Measurements from ENCODE around the gene PLXDC2.

Gene PLXDC2

GRCh38 chr10:20215547-20216152 is 399.4 kb downstream of the PLXDC2 start:
- DNase-seq (ENCODE audit: low spot score): no peak
- TF ChIP-seq, protein P1, sequence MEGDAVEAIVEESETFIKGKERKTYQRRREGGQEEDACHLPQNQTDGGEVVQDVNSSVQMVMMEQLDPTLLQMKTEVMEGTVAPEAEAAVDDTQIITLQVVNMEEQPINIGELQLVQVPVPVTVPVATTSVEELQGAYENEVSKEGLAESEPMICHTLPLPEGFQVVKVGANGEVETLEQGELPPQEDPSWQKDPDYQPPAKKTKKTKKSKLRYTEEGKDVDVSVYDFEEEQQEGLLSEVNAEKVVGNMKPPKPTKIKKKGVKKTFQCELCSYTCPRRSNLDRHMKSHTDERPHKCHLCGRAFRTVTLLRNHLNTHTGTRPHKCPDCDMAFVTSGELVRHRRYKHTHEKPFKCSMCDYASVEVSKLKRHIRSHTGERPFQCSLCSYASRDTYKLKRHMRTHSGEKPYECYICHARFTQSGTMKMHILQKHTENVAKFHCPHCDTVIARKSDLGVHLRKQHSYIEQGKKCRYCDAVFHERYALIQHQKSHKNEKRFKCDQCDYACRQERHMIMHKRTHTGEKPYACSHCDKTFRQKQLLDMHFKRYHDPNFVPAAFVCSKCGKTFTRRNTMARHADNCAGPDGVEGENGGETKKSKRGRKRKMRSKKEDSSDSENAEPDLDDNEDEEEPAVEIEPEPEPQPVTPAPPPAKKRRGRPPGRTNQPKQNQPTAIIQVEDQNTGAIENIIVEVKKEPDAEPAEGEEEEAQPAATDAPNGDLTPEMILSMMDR (IDR thresholded peaks at IDR 0.05; ENCODE audit: extremely low read depth, missing control alignments): no peak

DNA sequence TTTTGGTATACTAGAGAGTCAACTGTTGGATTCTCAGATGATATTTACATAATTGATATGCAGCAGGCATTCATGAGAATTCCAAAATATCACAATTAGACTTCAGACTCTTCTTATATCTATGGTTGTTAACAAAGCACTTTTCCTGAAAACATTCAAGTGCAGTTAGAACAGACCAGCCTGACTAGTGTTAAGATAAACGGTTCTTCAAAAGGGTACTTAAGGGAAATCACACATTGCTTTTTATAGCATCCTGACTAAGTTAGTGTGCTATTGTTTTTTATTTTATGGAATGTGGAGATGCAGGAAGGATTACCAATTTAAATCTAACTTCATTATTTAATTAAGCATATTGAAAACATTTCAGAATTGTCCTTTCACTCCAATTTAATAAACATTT is 405.1 kb downstream of the PLXDC2 start:
- DNase-seq (ENCODE audit: low spot score): no peak
- TF ChIP-seq, protein P1 (IDR thresholded peaks at IDR 0.05; ENCODE audit: extremely low read depth, missing control alignments): no peak

- no peak for DNase-seq (ENCODE audit: low spot score)
- TF ChIP-seq, protein P1 (IDR thresholded peaks at IDR 0.05; ENCODE audit: extremely low read depth, missing control alignments): no peak
Measured at GRCh38 chr10:20228729-20229128, 412.5 kb downstream of the PLXDC2 start.

GRCh38 chr10:20232079-20232705 is 416.0 kb downstream of the PLXDC2 start:
- no peak for DNase-seq (ENCODE audit: low spot score)
- TF ChIP-seq, protein P1 (IDR thresholded peaks at IDR 0.05; ENCODE audit: extremely low read depth, missing control alignments): no peak

GRCh38 chr10:20233423-20233822 is 417.2 kb downstream of the PLXDC2 start:
- DNase-seq (ENCODE audit: low spot score): no peak

GRCh38 chr10:20234579-20234978 is 418.3 kb downstream of the PLXDC2 start:
- DNase-seq (ENCODE audit: low spot score): no peak
- TF ChIP-seq, protein P1 (IDR thresholded peaks at IDR 0.05; ENCODE audit: extremely low read depth, missing control alignments): no peak

More at GRCh38 chr10:20233423-20233822, 417.2 kb downstream of the PLXDC2 start:
- TF ChIP-seq, protein P1 (IDR thresholded peaks at IDR 0.05; ENCODE audit: extremely low read depth, missing control alignments): no peak

DNA sequence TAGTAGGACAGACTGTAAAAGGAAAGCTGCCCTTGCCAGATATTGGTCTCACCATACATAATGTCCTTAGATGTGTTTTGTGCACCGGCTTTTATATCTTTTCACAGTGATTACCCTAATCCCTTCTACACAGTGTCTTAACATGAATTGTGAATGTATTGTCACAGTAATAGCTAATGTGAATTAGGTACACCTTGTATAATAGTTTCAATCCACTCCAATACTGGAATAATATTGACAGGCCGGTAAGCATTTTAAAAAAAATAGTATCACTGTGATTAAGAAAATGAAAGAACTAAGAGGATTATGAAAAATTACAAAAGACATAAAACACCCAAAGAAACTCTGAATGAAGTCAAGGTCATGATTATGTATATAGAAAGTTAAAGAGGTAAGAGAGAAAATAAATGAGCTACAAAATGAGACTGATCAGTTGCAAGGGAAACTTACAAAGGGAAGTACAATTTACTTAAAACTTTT is 420.9 kb downstream of the PLXDC2 start:
- DNase-seq (ENCODE audit: low spot score): no peak

More for the DNA sequence above, 420.9 kb downstream of the PLXDC2 start:
- TF ChIP-seq, protein P1 (IDR thresholded peaks at IDR 0.05; ENCODE audit: extremely low read depth, missing control alignments): no peak
